SU-DHL-6 (cell line): Measurements from ENCODE around the gene SLC35B1.

Experiments
- H2AFZ ChIP-seq: fragments of 200-600 bp; sonication (generic); 2 replicates; pipeline ENCODE4 v1.6.1; 2014; ENCODE audit warnings: low read depth, mild to moderate bottlenecking, moderate library complexity, mixed read lengths, antibody characterized with exemption, low read length; ENCODE audit not compliant: severe bottlenecking
- H3F3A ChIP-seq: fragments of 200-600 bp; shearing (Covaris generic); 2 replicates; pipeline ENCODE4 v1.6.0; 2016; ENCODE audit warnings: antibody characterized with exemption, mild to moderate bottlenecking; ENCODE audit not compliant: insufficient read depth
- H3K27ac ChIP-seq: fragments of 200-600 bp; sonication (generic); 2 replicates; pipeline ENCODE4 v1.5.1; 2016; ENCODE audit warnings: low read depth, mild to moderate bottlenecking, low read length, moderate library complexity, mixed read lengths
- H3K27me3 ChIP-seq: fragments of 200-600 bp; sonication (generic), shearing (Covaris generic); 2 replicates; pipeline ENCODE4 v1.6.0; 2014; ENCODE audit warnings: mild to moderate bottlenecking, low read length
- H3K36me3 ChIP-seq: fragments of 200-600 bp; sonication (generic); 2 replicates; pipeline ENCODE4 v1.6.1; 2014; ENCODE audit warnings: mild to moderate bottlenecking, low read length, mixed read lengths
- H3K4me2 ChIP-seq: fragments of 300-600, 200-600 bp; shearing (Covaris generic), sonication (generic); 2 replicates; pipeline ENCODE4 v1.6.0; 2014; ENCODE audit warnings: low read length, low read depth, mild to moderate bottlenecking; ENCODE audit not compliant: poor library complexity, severe bottlenecking
- H3K4me3 ChIP-seq: fragments of 200-600 bp; sonication (generic); 2 replicates; pipeline ENCODE4 v1.5.1; 2014; ENCODE audit warnings: antibody characterized with exemption, low read length, mild to moderate bottlenecking, mixed read lengths; ENCODE audit not compliant: insufficient read depth, poor library complexity, severe bottlenecking
- H3K79me2 ChIP-seq: fragments of 200-600 bp; sonication (generic); 2 replicates; pipeline ENCODE4 v1.6.1; 2014; ENCODE audit warnings: mild to moderate bottlenecking, low read length, moderate library complexity; ENCODE audit not compliant: insufficient read depth
- H3K9ac ChIP-seq: fragments of 200-600 bp; sonication (generic); 2 replicates; pipeline ENCODE4 v1.7.0; 2014; ENCODE audit warnings: mild to moderate bottlenecking, low read length
- H3K9me2 ChIP-seq: fragments of 200-600 bp; sonication (generic); replicated peaks from 2 replicates; pipeline ENCODE4 v1.6.1; 2014; ENCODE audit warnings: low read length; ENCODE audit not compliant: insufficient read depth
- H3K9me3 ChIP-seq: fragments of 200-600 bp; sonication (generic); 2 replicates; pipeline ENCODE4 v1.6.1; 2014; ENCODE audit warnings: low read length, mixed read lengths; ENCODE audit not compliant: insufficient read depth
- H4K20me1 ChIP-seq: fragments of 200-600 bp; sonication (generic); 2 replicates; pipeline ENCODE4 v1.6.1; 2014; ENCODE audit warnings: low read depth, mild to moderate bottlenecking, antibody characterized with exemption, low read length, moderate library complexity, mixed read lengths
- EZH2phosphoT487 ChIP-seq: fragments of 200-600 bp; sonication (generic), shearing (Covaris generic); conservative IDR thresholded peaks from 2 replicates; pipeline ENCODE4 v1.6.1; 2018; ENCODE audit warnings: mild to moderate bottlenecking, antibody characterized with exemption, low read length, moderate library complexity, mixed read lengths
- TF ChIP-seq, protein P1 (sequence below): fragments of 200-600 bp; sonication (generic); IDR thresholded peaks from one replicate; pipeline ENCODE4 v1.5.1; 2017; ENCODE audit warnings: antibody characterized with exemption, mild to moderate bottlenecking, low read length, moderate library complexity; ENCODE audit not compliant: insufficient read depth, poor library complexity, severe bottlenecking

SLC35B1 gene

DNA sequence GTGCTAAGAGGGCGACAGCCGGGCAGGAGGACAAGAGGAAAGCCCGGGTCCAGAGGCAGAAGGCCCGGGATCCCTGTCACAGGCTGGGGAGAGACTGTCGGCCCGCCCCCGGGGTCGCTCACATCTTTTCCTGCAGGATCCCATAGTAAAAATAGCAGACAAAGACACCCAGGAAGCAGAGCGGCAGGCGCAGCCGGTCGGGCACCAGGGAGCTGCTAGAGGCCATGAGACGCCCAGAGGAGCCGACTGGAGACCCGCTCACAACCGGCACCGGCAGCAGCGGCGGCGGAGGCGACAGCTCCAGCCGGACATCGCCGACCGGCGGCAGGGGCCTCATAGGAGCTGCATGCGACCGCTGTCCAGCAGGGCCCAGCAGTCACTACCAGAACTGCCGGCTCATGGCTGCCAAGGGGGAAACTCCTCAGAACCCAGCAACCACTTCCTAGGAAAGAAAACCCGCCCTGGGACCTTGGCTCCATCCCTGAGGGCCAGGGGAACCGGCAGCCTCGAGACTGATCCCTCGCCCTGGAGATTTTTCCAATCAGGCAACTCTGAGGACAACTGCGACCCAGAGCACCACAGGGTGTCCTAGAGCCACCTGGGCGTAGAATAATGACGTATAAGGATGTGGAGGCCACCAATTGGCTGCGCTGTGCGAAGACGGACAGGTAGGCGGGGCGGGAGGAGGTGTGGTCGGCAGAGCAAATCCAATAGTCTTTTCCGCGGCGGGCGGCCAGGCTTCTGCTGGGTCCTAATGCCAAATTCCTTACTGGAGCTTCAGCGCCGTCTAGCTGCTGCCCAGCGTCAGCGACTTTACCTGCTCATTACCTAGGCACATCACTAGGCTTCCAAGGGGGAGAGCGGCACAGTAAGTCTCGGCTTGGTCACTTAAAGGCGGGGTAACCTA lies at the start of gene SLC35B1:
Gene SLC35B1, minus strand, starts transcription at position 357 of the 907 bp plus-strand sequence. Its CDS starts 131 bp downstream, at position 226.
- no peaks in the 10 kb centered on the region for H3K9me2 ChIP-seq
- H3K9me3 ChIP-seq, result no peaks in the 10 kb centered on the region
- H3K27me3 ChIP-seq, result no peaks in the 10 kb centered on the region
- peak within 1 kb of the TSS; percentile 61 for H2AFZ ChIP-seq
- H3K36me3 ChIP-seq, result no peaks in the 10 kb centered on the region
- H3K9ac ChIP-seq, result peak within 1 kb of the TSS; percentile 91
- peak within 1 kb of the TSS; percentile 83 for H3K4me3 ChIP-seq
- no peak for TF ChIP-seq EZH2phosphoT487
- TF ChIP-seq, protein P1, sequence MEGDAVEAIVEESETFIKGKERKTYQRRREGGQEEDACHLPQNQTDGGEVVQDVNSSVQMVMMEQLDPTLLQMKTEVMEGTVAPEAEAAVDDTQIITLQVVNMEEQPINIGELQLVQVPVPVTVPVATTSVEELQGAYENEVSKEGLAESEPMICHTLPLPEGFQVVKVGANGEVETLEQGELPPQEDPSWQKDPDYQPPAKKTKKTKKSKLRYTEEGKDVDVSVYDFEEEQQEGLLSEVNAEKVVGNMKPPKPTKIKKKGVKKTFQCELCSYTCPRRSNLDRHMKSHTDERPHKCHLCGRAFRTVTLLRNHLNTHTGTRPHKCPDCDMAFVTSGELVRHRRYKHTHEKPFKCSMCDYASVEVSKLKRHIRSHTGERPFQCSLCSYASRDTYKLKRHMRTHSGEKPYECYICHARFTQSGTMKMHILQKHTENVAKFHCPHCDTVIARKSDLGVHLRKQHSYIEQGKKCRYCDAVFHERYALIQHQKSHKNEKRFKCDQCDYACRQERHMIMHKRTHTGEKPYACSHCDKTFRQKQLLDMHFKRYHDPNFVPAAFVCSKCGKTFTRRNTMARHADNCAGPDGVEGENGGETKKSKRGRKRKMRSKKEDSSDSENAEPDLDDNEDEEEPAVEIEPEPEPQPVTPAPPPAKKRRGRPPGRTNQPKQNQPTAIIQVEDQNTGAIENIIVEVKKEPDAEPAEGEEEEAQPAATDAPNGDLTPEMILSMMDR, result peak; percentile 89
- peaks cover 10% of the 10 kb centered on the region for H3K79me2 ChIP-seq
- no peaks in the 10 kb centered on the region for H4K20me1 ChIP-seq
- H3K4me2 ChIP-seq, result peak within 1 kb of the TSS; percentile 95
- H3F3A ChIP-seq, result no peaks in the 10 kb centered on the region
- H3K27ac ChIP-seq, result peak within 1 kb of the TSS; percentile 73

DNA sequence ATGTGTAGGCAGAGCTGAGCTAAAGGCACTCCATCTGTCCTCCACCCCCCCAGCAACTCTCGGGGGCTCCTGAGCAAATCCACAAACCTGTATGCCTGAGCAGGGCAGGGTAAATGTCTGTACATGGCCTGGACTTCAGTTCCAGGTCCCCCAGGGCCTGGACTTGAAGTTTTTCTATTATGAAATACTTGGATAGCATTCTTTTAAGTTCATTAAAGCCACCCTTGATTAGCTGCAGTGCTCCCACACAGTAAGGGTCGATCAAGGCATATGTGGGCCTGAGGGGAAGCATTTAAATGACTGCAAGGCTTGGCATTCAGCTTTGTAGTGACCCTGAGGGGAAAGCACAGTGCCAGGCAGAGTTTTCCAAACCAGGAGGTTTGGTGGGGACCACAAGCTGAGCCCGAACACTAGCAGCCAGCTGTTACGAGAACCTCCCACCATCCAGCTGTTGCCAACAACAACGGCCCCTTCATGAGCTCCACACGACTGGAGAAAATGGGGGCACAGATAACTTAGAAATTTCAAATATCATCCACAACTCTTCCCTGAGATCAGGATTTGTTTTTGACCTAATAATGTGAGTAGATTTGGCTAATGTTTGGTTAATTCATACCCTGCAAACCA lies 49.5 kb upstream of the SLC35B1 start:
- no peaks in the 10 kb centered on the region for H3K9me3 ChIP-seq
- H4K20me1 ChIP-seq, result no peaks in the 10 kb centered on the region
- no peak overlapping the region for H3K27ac ChIP-seq
- no peaks in the 10 kb centered on the region for H3K27me3 ChIP-seq
- TF ChIP-seq EZH2phosphoT487, result no peak
- no peak overlapping the region for H3K9ac ChIP-seq
- no peaks in the 10 kb centered on the region for H3K9me2 ChIP-seq
- H3K36me3 ChIP-seq, result no peaks in the 10 kb centered on the region
- no peak overlapping the region for H2AFZ ChIP-seq
- no peak overlapping the region for H3K4me2 ChIP-seq
- H3F3A ChIP-seq, result no peaks in the 10 kb centered on the region
- no peak overlapping the region for H3K4me3 ChIP-seq
- H3K79me2 ChIP-seq, result no peaks in the 10 kb centered on the region

DNA sequence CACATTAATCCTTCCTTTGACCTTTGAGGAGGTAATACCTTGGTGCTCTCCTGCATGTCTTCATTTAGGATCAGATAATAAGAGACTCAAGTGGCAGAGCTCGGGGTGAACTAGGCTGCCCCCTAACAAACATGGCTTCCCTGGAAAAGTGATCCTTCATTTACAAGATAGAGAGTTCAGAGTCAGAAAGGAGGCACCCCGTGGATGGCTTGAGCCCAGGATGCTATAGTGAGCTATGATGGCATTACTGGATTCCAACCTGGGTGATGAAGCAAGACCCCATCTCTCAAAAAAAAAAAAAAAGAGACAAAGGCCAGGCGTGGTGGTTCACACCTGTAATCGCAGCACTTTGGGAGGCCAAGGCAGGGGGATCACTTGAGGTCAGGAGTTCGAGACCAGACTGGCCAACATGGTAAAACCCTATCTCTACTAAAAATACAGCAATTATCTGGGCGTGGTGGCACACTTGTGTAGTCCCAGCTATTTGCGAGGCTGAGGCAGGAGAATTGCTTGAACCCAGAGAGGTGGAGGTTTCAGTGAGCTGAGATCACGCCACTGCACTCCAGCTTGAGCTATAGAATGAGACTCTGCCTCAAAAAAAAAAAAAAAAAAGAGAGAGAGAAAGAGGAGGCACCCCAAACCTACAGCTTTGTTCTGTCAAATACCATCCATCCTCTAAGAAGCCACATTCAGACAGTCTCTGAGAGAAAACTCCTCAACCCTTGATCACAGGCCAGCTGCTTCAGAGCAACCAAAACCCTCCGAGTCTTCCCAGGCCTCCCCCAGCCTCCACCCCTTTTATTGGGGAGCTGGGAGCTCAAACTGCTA lies 48.8 kb upstream of the SLC35B1 start:
- no peak for TF ChIP-seq EZH2phosphoT487
- TF ChIP-seq, protein P1, result no peak
- H3K4me3 ChIP-seq, result no peak overlapping the region

More for the DNA sequence above, 48.8 kb upstream of the SLC35B1 start:
- Histone ChIP-seq H3F3A (no peaks in the 10 kb centered on the region), H2AFZ (no peak overlapping the region), H4K20me1 (no peaks in the 10 kb centered on the region), H3K9ac (no peak overlapping the region), H3K9me2 (no peaks in the 10 kb centered on the region), H3K36me3 (no peaks in the 10 kb centered on the region), H3K79me2 (no peaks in the 10 kb centered on the region), H3K9me3 (no peaks in the 10 kb centered on the region), H3K27ac (no peak overlapping the region), H3K4me2 (no peak overlapping the region), H3K27me3 (no peaks in the 10 kb centered on the region)
